ENCODE data around the gene SEC22A.

SEC22A gene

DNA sequence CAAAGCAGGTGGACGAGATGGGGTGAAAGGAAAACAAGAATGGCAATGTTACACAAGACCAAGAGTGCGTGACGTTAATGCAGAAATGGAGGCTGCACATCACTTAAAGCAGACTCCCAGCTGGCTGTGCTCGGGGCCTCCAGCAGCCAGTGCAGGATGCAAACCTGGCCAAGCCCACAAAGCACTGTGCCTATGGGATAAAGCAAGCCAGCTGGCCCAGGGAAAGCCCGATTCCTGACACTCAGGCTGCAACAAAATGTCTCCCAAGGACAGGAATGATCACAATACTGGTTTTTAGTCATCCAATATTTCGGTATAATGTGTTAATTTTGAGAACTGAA lies 86.2 kb downstream of the SEC22A start:
- DNase-seq (ENCODE audit: low read depth), result no peak

DNA sequence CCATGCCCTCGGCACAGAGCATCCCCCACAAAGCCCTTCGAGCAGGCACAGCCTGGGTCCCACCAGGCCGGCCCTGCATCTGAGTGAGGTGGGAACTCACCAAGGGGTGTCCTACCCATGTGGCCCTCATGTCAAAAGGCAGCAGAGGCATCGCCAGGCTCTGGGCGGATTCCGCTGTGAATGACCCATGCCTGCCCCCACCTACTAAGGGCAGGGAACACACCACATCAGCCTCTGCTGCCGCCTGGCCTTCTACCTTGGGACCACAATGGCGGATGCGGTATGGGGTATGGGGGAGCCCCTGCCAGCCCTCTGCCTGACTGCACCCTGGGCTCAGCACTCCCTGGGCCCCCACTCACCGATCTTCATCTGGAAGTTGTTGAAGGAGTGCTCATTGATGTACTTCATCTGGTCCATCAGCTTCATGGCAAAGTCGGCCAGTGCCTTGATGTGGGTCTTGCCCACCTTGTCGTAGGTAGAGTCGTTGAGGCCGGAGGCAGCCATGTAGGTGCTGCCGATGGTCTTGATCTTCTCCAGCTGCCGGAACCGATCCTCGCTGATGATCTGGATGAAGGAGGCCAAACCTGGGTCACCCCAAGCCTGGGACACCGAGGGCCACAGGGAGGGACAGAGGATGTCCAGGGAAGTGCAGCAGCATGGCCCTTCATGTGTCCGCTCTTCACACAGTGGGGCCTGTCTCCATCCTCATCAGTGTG lies 87.8 kb downstream of the SEC22A start:
- no peak for DNase-seq (ENCODE audit: low read depth)

DNA sequence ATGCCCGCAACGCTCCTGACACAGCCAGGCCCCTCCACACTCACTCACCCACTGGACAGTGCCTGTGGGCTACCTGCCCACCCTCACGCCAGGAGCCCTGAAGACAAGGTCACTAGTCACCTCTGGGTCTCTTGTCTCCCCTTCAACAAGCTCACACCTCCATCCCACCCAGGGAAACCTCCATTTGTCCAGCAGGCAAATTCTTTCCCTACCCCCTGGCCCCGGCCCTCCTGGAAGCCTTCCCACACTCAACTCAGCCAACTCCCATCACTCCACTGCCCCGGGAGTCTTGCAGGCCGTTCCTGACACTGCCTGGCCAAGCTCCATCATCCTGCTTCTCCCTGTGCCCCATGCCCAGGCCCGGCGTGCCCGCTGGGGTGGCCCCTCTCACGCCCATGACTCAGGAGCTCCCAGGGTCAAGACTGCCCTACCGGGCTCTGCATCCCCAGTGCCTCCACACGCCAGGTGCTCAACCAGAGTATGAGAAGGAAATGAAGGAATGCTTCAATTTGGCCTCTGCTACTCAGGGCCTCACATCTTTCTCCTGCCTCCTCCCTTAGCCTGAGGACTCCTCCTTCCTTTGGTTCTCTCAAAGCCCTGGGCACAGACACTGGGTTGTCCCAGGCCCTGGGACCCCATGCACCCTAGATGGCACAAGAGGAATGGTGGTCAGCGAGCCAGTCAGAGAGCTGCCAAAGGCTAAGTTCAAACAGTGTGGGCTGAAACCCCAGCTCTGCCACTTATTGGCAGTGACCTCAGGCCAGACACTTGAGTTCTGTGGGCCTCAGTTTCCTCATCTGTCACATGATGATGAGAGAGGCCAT lies 88.6 kb downstream of the SEC22A start:
- no peak for DNase-seq (ENCODE audit: low read depth)

DNA sequence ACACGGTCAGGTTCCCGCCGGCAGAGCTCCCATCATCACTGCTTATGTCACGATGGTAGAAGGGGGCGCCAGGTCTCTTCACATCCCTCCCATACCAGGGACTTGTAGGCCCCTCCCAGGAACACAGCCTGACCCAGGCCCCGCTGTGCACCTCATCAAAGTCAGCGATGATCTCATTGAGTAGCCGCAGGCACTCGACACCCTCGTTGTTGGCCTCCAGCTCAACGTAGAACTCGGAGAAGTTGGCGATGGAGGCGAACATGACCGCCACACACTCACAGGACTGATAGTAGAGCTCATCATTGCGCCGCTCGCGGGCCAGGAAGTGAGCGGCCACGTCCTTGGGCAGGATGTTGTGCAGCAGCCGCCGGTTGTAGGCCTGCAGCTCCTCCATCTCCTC lies 89.2 kb downstream of the SEC22A start:
- DNase-seq (ENCODE audit: low read depth), result no peak

DNA sequence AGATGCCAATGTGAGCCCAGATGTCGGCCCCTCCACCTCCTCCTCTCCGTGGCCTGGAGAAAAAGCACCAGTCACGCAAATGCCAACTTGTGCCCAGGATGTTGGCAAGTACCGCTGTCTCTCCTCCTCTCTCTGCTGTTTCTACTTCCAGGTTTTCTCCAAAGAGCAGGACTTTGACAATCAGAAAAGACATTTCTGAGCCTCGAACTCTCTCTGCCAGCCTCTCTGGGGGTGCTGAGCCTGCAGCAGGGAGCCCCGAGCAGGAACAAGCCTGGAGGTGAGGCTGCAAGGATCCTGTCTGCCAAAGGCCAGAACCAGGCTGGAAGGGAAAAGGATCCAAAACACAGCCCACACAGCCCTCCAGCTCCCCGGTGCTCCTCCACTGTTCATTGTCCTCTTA lies 89.7 kb downstream of the SEC22A start:
- DNase-seq (ENCODE audit: low read depth), result no peak

DNA sequence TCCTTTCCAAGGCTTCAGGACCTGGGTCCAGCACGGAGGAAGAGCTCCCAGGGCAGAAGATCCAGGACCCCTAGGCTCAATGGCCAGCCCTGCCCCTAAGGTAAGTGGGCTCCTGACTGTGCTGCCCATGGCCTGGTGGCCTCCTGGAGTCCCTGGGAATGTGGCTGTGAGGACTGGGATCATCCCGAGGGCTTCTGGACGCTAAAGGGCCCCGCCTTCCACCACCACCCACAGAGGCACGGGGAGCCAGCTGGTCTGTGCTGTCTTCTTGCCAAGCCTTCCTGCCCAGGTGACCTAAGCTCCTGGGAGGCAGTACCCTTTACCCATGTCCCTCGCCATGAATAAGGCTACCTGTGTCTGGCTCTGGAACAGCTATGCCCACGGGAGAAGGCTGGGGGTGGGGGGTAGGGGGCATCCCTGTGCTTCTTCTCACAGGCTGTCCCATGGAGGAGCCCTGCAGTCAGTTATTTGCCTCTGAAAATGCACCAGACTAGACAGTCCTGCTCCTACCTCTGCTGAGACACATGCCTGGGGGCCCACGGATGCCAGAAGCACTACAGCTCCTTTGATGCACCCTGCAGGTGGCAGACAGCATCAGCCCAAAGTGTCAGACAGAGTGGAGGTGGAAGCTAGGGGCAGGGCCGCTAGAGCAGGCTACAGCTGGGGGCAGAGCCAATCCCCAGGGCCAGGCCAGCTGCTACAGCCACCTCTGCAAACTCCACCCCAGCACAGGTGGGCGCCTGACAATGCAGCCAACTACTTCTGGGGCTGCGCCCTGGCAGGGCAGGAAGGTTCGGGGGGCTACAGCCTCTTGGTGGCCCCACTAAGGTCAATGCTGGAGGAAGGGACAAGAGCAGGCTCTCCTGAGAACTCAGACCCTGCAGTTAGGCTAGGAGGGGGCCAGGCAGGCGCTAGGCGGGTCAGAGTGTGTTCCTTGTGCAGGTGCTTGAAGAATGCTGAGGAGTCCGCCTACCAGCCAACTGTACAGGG lies 90.9 kb downstream of the SEC22A start:
- DNase-seq (ENCODE audit: low read depth), result no peak

DNA sequence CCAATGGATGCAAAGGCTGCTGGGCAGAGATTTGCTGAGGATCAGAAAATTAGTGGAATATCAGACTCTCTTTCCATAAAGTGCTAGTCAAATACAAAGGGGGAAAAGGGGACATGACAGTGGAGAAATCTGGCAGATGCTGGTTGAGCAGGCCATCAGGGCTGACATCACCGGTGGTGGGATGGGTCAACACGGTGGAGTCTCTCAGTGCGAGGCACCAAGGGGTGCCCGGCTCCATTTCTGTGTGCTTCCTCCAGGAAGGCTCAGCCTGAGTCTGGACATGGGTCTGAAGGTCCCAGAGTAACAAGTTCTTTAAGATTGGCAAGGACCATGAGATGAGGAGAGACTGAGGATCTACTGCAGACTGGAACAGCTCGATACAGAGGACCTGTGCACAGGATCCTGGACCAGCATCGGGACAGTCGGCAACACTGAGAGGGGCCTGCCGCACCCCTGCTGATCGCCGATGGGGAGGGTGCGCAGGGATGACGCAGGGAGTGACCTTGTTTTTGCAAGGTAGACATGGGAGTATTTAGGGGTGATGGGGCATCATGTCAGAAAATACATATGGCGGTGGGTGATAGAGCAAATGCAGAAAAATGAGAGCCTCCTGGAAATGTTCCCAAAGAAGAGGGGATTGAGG lies 92.7 kb downstream of the SEC22A start:
- DNase-seq (ENCODE audit: low read depth), result no peak

DNA sequence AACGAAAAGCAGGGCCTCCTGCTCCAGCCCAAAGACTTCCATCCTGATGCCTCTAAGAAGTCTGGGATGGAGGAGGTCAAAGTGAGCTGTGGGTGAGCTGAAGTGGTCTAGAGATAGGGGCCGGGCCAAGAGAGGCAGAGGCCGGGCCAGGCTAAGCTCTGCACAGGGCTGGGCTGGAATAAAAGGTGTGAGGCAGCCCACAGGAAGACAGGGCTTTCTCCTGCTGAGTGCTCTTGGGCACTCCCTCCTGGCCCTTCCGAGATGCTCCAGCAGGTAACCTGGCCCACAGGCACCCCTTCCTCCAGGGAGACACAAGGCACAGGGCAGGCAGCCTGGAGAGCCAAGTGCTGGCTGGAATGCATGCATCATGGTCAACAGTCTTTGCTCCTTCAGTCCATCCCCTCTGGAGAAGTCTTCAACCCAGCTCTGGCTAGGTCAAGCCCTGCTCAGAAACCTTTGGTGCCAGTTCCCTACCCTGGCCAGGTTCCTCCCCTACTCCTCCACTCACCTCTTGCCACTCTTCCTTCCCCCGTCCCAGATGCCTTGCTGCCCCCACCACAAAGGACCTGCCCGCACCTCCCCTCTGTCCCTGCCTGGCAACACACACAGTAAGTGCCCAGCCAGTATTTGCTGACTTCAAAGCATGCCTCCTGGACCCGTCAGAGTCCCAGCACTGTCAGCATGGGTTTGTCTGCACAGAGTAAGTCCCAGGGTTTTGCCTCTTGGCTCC lies 93.6 kb downstream of the SEC22A start:
- DNase-seq (ENCODE audit: low read depth), result no peak

DNA sequence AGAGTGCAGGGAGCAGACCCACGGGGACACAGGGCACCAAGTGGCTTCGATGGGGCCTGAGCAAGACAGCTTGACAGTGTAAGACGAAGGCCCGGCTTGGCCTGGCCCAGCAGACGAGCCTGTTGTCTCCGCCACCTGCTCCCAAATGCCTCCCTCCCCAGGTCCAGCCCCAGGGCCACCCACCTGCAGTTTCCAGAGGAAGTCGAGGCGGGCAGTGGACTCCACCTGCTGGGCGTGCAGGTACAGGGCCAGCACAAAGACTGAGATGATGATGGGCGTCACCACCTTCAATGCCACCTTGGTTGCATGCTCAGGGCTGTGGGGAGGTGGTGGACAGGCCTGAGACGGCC lies 94.1 kb downstream of the SEC22A start:
- no peak for DNase-seq (ENCODE audit: low read depth)

DNA sequence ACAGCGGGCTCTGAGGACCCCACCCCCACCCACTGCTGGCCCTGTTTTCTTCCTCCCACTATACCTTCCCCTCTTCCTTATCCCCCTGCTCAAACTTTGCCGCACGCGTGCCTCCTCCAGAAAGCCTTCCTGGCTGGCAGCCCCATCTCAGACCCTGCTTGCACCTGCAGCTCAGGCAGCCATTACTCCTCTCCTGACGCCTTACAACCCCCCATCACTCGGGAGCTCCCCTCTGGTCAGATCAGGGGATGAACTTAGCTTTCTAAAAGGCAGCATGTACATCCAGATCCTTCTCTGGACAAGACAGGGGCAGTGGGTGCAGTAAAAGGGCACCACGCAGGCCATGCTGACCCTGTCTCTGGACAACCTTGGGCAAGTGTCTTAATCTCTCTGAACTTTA lies 94.5 kb downstream of the SEC22A start:
- DNase-seq (ENCODE audit: low read depth), result no peak

DNA sequence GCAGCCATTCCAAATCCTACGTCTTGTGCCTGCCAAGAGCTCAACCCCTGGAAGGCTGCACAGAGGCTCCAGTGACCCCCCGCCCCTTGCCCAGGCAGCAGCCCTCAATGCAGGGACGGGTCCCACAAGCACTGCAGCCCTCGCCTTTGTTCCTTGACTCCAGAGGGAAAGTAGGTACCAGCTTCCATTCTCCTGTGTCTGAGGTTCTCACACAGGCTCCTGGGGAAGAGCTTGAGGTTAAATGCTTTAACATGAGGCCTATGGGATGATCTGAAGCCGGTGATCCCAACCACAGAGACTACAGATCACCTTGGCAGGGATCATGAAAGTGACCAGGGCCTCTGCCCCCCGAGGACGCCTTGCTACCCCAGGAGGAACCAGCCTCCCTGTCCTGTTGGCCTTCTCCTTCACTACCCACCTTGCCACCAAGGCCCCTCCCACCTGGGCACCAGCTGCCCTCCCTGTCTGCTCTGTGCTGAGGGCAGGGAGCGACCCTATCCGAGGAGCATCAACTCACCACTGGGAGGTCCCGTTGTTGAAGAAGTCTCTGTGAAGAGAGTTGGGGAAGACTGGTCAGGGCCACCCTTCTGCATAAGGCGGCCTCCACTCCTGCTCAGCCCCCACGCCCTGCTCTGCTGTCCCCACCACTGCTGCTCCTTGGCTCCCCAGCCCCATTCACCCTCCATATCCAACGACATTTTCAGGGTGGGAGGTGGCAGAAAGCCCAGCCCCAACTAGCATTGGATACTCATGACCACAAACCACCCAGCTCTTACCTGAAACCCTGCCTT lies 95.3 kb downstream of the SEC22A start:
- DNase-seq (ENCODE audit: low read depth), result no peak

DNA sequence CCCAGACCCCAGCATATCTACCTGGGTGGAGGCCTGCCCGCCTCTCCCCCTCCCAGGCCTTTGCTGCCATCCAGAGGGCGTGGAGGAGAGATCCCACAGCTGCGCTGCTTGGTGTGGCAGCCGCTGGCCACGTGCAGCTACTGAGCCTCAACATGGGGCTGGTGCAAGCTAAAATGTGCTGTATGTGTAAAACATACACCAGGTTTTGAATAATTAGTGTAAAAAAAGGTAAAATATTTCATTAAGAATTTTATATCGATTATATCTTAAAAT lies 95.8 kb downstream of the SEC22A start:
- DNase-seq (ENCODE audit: low read depth), result no peak

DNA sequence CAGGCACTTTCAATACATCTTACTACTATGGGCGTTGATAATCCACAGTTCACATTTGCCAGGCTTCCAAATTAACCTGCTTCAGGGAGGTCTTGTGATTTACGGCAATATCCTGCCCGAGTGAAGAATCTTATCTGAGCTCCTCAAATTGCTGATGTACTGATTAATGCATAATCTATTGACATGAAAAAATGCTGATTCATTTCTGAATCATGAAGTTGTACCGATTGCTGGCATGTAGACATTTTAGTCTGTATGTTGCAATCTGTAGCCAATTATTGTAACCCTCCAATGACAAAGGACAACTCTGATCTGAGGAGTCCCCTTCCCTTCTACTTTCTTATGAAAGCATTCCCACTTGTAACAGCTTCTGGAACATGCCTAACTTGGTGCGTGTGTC lies 97.2 kb downstream of the SEC22A start:
- DNase-seq (ENCODE audit: low read depth), result no peak

DNA sequence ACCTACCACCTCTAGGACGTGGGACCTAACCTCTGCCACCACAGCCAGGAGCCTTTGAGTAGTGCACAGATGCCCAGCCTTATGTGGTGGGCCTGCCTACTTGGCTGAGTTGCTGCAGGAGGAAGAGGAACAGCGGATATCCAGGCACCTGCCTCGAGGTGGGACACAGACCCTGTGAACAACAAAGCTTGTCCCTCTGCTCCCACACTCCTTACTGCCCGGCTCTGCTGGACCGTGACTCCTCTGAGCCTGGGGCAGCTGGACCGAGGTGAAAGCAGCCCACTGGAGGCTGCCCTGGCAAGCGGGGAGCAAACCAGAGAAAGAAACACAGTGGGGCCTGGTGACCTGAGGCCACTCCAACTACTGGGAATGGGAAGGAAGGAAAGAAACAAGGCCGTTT lies 97.8 kb downstream of the SEC22A start:
- no peak for DNase-seq (ENCODE audit: low read depth)

DNA sequence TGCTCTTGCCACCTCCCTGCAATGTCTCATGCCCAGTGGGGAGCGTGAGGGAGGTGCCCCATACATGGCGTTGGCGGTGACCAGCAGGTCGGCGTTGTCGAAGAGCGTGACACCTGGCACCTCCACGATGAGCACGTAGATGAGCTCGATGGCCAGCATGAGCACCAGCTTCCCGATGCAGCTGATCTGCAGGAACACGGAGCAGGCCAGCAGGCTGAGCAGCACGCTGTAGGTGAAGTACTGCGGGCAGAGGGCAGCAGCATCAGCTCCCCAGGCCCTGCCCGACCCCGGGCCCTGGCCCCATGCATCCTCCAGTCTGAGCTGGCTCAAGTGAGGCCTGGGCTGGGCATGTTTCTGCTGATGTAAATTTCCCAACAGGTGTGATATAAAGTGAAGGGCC lies 98.3 kb downstream of the SEC22A start:
- DNase-seq (ENCODE audit: low read depth), result no peak

DNA sequence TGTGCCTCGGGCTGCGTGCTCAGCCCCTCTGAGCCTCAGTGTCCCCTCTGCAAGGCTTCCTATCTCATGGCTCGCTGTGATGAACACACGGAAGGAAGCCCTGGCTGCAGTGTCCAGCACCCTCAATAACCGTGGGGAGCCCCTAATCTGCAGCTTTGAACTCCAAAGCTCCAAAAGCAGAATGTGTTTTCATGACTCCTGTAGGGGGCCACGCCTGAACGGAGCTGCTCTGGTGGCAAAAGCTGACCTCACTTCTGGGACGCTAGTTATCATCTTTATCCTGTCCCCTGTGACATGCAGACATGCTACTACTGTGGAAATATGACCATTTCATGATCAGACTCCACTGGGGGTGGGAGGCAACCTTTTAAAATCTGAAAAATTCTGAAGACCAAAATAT lies 98.8 kb downstream of the SEC22A start:
- no peak for DNase-seq (ENCODE audit: low read depth)

DNA sequence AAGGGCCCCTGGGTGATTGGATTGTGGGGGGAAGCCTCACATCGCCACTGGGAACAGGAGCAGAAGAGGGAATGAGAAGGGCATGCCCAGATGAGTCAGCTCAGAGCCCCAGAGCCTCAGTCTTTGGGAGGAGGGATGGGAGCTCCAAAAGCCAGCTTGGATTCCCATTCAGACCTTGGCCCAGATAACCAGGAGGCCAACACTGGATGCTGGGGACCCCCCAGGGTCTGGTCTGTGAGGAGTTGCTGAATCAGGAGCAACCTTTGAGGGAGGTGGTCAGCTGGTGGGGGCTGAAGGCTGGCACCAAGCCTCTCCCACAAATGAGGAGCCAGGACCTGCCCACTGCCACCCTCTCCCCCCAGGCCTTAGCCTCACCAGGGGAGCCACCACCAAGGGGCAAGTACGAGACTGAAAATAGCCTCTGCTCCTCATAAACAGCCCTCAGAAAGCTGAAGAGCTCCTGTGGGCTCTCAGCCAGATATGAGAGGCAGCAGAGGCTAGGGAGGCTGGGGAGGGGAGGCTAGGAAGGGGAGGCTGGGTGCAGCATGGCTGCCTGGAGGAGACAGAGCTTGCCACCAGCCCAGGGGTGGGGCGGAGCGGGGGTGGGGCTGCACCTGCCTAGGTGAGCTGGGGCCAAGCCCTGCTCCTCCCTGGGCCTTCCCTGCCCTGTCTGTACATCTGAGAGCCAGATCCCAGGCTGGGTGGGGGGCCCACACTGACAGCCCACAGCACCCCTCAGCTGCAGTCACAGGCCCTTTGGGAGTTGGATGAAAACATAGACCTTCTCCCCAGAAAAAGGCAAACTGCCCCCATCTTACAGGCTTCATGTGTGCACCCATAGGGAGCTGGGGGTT lies 99.8 kb downstream of the SEC22A start:
- no peak for DNase-seq (ENCODE audit: low read depth)

DNA sequence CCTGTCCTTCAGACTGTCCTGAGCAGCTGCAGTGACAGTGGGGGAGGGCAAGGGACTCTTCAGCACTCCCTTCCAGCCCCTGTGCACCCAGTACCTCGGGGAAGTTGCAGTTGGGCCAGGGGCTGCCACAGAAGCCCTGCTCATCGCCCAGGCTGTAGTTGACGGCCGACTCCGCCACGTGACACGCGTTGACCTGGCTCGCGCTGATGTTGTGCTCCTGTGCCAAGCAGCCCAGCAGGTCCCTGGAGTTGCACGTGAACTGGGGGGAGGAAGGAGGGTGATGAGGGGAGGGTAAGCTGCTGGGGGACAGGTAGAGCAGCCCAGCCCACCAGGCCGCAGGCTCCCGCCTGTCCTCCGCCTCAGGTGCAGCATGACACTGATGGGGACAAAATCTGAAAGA lies 101.2 kb downstream of the SEC22A start:
- DNase-seq (ENCODE audit: low read depth), result no peak

DNA sequence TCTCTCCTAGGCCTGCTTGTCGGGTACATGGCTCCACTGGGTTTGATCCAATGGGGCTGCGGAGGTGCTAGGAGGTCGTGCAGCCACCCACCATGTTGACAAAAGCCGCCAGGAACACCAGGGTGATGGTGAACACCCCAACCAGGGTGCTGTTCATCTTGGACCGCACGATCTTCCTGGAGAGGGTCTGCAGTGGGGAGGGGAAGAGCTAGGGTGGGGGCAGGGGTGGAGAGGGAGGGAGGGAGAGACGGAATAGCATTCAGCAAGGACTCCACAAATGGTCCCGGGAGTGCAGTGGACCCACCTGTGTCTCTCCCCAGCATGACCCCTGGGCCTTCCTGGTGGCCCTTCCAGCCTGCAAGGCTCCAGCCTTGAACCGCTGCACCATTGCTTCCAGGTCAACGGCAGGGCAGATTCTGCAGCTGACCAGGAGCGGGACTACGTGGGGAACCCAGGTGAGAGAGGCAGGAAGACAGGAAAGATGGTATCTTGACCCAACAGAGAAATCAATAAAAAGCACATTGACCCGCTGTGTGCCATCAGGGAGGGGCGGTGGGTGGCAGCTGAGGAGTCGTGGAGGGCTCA lies 102.3 kb downstream of the SEC22A start:
- no peak for DNase-seq (ENCODE audit: low read depth)

DNA sequence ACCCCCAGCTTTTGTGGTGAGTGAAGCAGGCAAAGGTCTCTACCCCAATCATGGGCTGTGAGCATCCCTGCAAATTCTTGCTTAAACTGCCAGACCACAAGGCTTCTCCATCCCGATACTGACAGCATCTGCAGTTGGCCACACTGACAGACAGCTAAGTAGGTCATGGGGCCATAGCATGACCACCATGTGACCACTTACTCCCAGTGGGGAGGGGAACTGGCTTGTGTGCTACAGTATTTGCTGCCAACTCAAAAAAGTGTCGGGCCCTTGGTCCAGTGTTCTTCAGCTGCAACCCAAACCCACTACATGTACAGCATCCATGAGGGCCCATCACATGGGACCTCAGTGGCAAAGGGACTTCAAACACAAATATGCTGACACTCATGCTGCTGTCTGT lies 103.4 kb downstream of the SEC22A start:
- DNase-seq (ENCODE audit: low read depth), result no peak
